Kidney epithelial cell (primary cell): ENCODE results near the gene IGSF9. TPM values are rescaled to one million over a fixed set of nuclear protein-coding genes. Genes with fewer than 3 reads are reported as not detected.
A peak's percentile ranks its signal among the peaks of the same experiment; 100 is the strongest.

ENCODE experiments used
- DNase-seq: peaks from one replicate; pipeline ENCODE4 v3.0.0-alpha.2; 2010; ENCODE audit warnings: low read depth
- H3K27me3 ChIP-seq: 2 replicates; pipeline ENCODE4 v1.6.0; 2011; ENCODE audit warnings: low read length; ENCODE audit not compliant: control insufficient read depth, insufficient read depth
- H3K36me3 ChIP-seq: 2 replicates; pipeline ENCODE4 v1.5.1; 2011; ENCODE audit warnings: low read length; ENCODE audit not compliant: control insufficient read depth, insufficient read depth
- H3K4me3 ChIP-seq: 2 replicates; pipeline ENCODE4 v1.5.1; 2011; ENCODE audit warnings: low read depth, mild to moderate bottlenecking, control low read depth, low read length
- CTCF ChIP-seq: IDR thresholded peaks from 2 replicates; pipeline ENCODE4 v1.5.1; 2011; ENCODE audit warnings: mild to moderate bottlenecking, moderate library complexity, low read length, control low read depth, inconsistent platforms; ENCODE audit not compliant: insufficient read depth, poor library complexity, severe bottlenecking
- total RNA-seq: library from RNA; depleted of rRNA; stranded (reverse); fragments of >200 nt; gene quantifications from 2 replicates; pipeline ENCODE4 v1.2.3, GENCODE V29; 2015

Gene IGSF9
- 1.7 and 1.9 TPM in 2 replicates for total RNA-seq

GRCh38 chr1:159945483-159946241 lies at the start of gene IGSF9:
IGSF9 (minus strand) TSS chr1:159945613; CDS start chr1:159943454, 2,159 bp downstream.
- Histone ChIP-seq H3K27me3 (peaks cover 53% of the 10 kb centered on the region), H3K4me3 (peak within 1 kb of the TSS; percentile 41), H3K36me3 (no peaks in the 10 kb centered on the region)
- DNase-seq = no peak
- peak; percentile 19 for TF ChIP-seq CTCF

- no peaks in the 10 kb centered on the region for H3K27me3 ChIP-seq
- DNase-seq = no peak
- no peaks in the 10 kb centered on the region for H3K36me3 ChIP-seq
- no peak for TF ChIP-seq CTCF
- H3K4me3 ChIP-seq = no peak overlapping the region
These were observed 49.5 kb upstream of the IGSF9 start for GRCh38 chr1:159994896-159995295.

- H3K36me3 ChIP-seq = no peaks in the 10 kb centered on the region
- no peak overlapping the region for H3K4me3 ChIP-seq
- TF ChIP-seq CTCF = no peak
- no peaks in the 10 kb centered on the region for H3K27me3 ChIP-seq
- DNase-seq = no peak
These were observed 48.5 kb upstream of the IGSF9 start for GRCh38 chr1:159993911-159994310.

- TF ChIP-seq CTCF = no peak
- no peaks in the 10 kb centered on the region for H3K36me3 ChIP-seq
- DNase-seq = no peak
- no peak overlapping the region for H3K4me3 ChIP-seq
- H3K27me3 ChIP-seq = no peaks in the 10 kb centered on the region
These were observed 46.7 kb upstream of the IGSF9 start for GRCh38 chr1:159992161-159992560.

- no peaks in the 10 kb centered on the region for H3K27me3 ChIP-seq
- no peak for TF ChIP-seq CTCF
- H3K4me3 ChIP-seq = no peak overlapping the region
- no peaks in the 10 kb centered on the region for H3K36me3 ChIP-seq
- DNase-seq = no peak
These were observed 46.1 kb upstream of the IGSF9 start for GRCh38 chr1:159991513-159991912.

- no peak overlapping the region for H3K4me3 ChIP-seq
- H3K27me3 ChIP-seq = no peaks in the 10 kb centered on the region
- TF ChIP-seq CTCF = no peak
- H3K36me3 ChIP-seq = no peaks in the 10 kb centered on the region
- no peak for DNase-seq
These were observed 44.6 kb upstream of the IGSF9 start for GRCh38 chr1:159990005-159990404.
